Activated T-helper 9 cell treated with anti-CD3 and anti-CD28 coated beads, Interleukin-2, amount 50 U/mL, for 16 hours (primary cell): ENCODE measurements around the gene ANK2.
"Not testable (repeated sequence)": the region's sequence is repeated elsewhere in the genome, so short reads cannot be mapped to it uniquely, and the experiment has no call there.

ENCODE experiments used
- DNase-seq: peaks from one replicate; pipeline ENCODE4 v3.0.0-alpha.2; 2020; ENCODE audit warnings: low read depth

ANK2 gene

DNA sequence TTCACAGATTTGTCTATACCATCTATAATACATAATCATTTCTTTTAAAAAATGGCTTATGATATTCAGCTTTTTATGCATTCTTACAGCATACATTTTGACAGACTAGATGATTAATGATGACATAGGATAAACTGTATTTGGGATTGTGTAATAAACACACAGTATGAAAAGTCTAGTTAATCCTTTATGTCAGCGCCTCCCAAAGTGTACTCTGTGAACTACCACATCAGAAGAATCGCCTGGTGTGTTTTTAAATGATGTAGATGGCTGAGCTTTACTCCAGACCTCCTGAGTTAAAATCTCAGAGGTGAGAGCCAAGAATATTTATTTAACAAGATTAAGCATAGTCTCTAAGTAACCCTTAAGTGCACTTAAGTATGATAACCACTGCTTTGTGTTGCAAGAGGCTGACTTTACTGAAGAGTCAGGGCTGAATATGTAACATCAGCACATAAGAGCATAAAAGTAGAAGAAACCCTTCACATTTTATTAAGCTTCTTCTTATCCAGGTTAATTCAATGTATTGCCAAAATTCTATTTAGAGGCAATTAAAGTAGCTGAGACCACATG lies 104.2 kb downstream of the ANK2 start:
- no peak for DNase-seq

DNA sequence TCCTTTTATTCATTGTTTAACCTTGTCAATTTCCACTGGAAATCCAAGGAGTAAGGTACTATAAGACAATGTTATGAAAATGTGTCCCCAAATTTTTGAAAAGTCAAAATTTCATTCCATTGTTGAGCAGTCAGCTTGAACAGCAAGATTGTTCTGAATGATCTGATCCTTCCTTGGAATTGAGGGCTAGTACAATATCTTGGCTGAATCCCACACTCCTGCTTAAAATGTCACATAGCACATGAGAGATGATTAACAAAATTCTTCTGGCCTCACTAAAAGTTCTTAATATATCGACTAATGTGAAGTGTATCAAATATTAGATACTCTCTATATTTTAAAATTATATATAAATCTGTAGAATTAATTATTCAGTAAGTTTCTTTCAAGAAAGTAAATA lies 104.8 kb downstream of the ANK2 start:
- DNase-seq, result no peak

DNA sequence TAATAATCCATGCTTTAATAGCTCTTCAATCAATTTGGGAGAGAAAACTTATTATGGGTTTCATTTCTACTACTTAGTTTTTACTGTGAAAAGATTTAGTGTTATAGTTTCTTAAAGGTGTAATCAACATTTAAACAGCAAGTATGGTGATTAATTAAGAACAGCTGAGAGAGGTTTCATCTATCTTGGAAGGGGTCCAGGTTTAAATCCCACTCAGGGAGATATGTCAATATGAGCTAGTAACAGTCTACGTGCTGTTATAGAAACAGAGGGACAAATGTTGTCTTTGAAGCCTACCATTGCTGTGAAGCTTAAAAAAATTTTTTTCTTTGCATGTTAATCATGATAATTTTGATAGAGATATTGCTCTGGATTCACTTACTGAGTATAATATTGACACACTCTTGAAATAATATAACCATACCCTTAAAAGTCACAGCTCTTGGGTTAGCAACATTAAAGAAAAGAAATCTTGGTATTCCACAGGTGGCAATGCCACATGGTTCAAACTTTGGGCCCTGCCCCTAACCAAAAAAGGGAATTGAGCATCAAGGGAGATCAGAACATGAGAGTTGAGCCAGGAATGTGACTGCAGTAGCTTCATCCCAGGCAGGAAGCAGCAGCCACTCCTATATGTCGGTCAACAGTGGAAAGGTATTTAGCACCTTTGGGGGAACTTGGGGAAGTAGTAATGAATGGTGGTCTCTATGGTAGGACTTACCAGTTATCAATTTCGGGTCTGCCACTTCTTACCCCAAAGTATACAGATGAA lies 107.8 kb downstream of the ANK2 start:
- DNase-seq, result no peak

DNA sequence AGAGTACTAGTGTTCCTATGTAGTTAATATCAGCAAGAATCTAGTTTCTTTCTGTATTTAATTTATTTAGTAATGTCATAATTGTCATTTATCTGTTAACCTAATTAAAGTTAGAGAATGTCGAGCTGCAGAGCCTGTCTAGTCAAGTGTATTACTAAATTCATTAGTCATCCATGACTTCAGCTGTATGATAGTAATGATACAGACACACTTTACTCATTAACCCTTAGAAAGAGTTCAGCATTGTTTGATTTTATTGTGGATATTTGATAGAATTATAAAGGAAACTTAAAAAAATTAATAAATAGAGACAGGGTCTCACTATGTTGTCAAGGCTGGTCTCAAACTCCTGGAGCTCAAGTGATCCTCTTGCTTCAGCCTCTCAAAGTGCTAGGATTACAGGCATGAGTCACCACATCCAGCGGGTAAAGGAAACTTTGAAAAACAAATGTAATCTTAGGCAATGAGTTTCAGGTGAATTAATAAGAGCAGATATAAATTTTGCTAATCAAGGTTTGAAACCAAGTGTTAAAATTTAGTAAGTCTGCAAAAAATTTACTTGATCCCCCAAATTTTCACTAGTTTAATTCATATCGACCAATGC lies 110.6 kb downstream of the ANK2 start:
- DNase-seq, result no peak

GRCh38 chr4:113160548-113160947 lies 111.1 kb downstream of the ANK2 start:
- no peak for DNase-seq

DNA sequence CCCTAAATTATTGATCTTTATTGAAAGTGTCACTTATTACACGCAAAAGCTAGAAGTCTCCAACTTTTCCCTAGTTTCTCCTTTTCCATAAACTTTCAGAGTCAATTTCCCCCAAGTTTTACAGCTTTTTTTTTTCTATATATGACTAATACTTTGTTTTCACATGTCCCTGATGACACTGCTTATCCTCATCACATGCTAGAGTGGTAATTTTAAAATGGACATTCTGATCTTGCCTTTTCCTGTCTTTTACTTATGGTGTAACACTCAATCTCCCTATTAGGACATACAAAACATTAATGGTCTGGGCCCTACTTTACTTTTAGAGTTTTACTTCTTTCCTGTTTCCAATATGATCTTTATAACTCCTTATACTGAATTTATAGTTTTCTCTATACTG lies 112.6 kb downstream of the ANK2 start:
- no peak for DNase-seq

GRCh38 chr4:113169368-113169767 lies 119.9 kb downstream of the ANK2 start:
- no peak for DNase-seq

- no peak for DNase-seq
Observed at GRCh38 chr4:113170115-113170804, 120.8 kb downstream of the ANK2 start.

- DNase-seq, result no peak
Observed at GRCh38 chr4:113170805-113171468, 121.5 kb downstream of the ANK2 start.

DNA sequence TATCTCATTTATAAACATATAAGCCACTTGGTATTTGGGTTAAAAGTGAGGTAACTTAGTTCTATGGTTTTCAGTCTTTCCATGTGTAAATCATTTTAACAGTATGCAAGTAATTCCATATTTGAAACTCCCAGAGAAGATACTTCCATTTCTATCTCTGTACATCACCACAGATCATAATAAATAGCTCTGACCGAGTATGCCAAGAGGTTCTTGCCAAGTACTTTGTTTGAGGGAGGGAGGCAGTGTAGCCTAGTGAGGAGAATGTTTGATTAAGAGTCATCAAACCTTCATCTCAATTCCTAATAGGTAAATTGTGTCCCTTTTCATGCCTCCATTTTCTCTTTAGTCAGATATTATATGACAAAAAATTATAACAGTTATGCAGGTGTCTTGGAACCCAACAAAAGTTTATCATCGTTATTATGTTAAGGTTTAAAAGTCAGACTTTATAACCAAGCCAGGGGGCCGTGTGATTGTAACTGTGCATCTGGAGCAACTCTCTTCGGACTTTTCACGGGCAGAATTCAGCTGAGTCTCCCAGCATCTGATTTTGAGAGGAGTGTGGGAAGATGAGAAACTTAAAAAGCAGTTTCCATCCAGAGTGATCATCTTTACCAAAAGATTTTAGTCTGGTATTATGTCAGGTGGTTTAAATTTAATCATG lies 123.8 kb downstream of the ANK2 start:
- DNase-seq, result no peak

- no peak for DNase-seq
Observed at GRCh38 chr4:113173793-113174264, 124.4 kb downstream of the ANK2 start.

DNA sequence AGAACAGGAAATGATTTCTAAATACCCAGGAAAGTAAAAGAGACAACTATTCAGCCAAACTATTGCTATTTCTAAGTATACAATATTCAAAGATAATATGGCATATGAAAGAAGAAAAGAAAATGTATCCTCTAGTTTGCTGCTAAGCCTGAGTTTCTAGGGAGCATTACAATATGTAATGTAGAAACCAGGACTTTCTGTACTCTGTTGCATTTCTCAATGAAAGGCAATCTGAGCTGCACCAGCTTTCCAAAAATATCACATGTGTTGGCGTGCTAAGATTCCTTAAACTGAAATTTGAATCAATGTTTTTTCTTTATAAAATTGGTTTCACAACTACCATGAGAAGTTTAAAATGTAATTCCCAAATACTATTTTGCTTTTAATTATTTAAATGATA lies 129.6 kb downstream of the ANK2 start:
- DNase-seq, result no peak

- DNase-seq, result no peak
Observed at GRCh38 chr4:113179996-113180395, 130.5 kb downstream of the ANK2 start.

GRCh38 chr4:113181289-113182007 lies 132.0 kb downstream of the ANK2 start:
- no peak for DNase-seq

GRCh38 chr4:113183032-113183605 lies 133.7 kb downstream of the ANK2 start:
- DNase-seq, result no peak

GRCh38 chr4:113186220-113186619 lies 136.8 kb downstream of the ANK2 start:
- DNase-seq, result not testable (repeated sequence)

GRCh38 chr4:113186913-113187312 lies 137.5 kb downstream of the ANK2 start:
- DNase-seq, result no peak

DNA sequence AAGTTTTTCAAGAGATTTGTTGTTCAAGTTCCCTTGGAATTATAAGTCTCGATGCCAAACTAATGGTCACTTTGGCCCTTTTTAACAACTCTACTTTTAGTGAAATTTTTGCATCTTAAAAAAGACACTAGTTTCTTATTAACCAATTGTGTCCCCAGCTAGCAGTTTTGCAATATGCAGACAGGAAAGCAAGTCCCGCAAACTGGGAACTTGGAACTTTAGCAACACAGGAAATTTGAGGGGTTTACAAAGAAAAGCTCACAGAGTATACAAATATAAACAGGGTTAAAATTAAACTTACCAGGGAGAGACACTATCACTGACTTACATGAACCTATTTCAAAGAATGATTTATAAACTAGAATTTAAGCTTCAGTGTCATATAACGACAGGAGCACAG lies 137.9 kb downstream of the ANK2 start:
- no peak for DNase-seq

DNA sequence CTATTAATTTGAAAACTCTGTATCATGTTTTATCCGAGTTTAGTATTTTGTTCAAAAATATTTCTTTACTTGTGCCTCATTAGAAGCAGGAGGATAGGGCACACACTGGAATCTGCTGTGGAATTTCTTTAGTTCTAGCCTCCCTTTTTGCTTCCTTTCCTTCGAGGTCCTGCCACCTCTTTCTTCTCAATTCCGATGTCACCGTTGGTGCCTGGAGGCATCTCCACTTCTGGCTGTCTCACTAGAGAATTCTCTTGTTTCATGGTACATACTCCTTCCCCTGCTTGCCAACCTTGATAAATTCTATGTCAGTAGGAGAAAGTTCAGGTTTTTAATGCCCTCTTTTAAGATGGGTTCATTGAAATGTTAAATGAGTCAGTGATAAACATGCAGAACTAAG lies 140.1 kb downstream of the ANK2 start:
- DNase-seq, result no peak

DNA sequence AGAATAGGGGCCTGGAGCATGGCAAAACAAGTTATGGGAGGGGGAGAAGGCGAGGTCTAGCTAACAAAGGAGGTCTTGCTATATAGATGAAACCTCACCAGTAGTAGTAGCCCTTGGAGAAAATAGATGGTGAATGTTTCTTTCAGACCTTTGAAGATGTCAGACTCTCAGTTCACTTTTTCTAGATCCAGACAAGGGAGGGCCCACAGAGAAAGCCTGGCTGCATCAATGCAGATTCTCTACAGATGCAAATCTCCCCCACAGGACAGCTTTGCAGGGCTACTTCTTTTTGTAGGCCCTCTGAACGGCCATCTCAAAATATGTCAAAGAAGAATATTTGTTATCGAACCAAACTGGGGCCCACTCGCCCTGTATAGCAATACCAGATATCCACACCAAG lies 159.7 kb downstream of the ANK2 start:
- no peak for DNase-seq
